Measurements from ENCODE around the gene ASB18. TPM values are rescaled to one million over a fixed set of nuclear protein-coding genes. Genes with fewer than 3 reads are reported as not detected.

Gene ASB18
- total RNA-seq, 4 donors from 2014 or later = not detected

- no peak for DNase-seq
- no peaks in the 10 kb centered on the region for H3K36me3 ChIP-seq
- H3K27me3 ChIP-seq = peaks cover 0 to 57% of the 10 kb centered on the region in 2 donors
- H3K4me1 ChIP-seq = peaks cover 0 to 33% (median 0%) of the 10 kb centered on the region in 4 donors
- TF ChIP-seq POLR2A (IDR thresholded peaks at IDR 0.05) = no peak
- no peak for TF ChIP-seq CTCF (IDR thresholded peaks at IDR 0.05)
- H3K27ac ChIP-seq = no peak overlapping the region
- H3K4me3 ChIP-seq = no peak overlapping the region
- H3K9me3 ChIP-seq = no peaks in the 10 kb centered on the region
Observed at GRCh38 chr2:236176951-236177350, 87.3 kb downstream of the ASB18 start.

GRCh38 chr2:236176417-236176816 lies 87.8 kb downstream of the ASB18 start:
- Histone ChIP-seq H3K4me1 (peaks cover 0 to 36% (median 0%) of the 10 kb centered on the region in 4 donors), H3K9me3 (no peaks in the 10 kb centered on the region), H3K36me3 (no peaks in the 10 kb centered on the region), H3K27me3 (peaks cover 0 to 61% of the 10 kb centered on the region in 2 donors), H3K27ac (no peak overlapping the region), H3K4me3 (no peak overlapping the region)
- no peak for DNase-seq
- TF ChIP-seq CTCF (IDR thresholded peaks at IDR 0.05) (peak in 4 of 6 experiments; percentile 13 to 33 (median 22)), POLR2A (IDR thresholded peaks at IDR 0.05) (no peak)

- H3K4me1 ChIP-seq = peaks cover 0 to 41% (median 0%) of the 10 kb centered on the region in 4 donors
- H3K9me3 ChIP-seq = no peaks in the 10 kb centered on the region
- DNase-seq = no peak
- no peak overlapping the region for H3K27ac ChIP-seq
- peaks cover 0 to 68% of the 10 kb centered on the region in 2 donors for H3K27me3 ChIP-seq
- TF ChIP-seq POLR2A (IDR thresholded peaks at IDR 0.05) (no peak), CTCF (IDR thresholded peaks at IDR 0.05) (no peak)
- H3K4me3 ChIP-seq = no peak overlapping the region
- no peaks in the 10 kb centered on the region for H3K36me3 ChIP-seq
Observed at GRCh38 chr2:236175548-236176150, 88.6 kb downstream of the ASB18 start.

- Histone ChIP-seq H3K27ac (no peak overlapping the region), H3K27me3 (peaks cover 0 to 74% of the 10 kb centered on the region in 2 donors), H3K36me3 (no peaks in the 10 kb centered on the region), H3K4me3 (no peak overlapping the region), H3K9me3 (no peaks in the 10 kb centered on the region), H3K4me1 (peaks cover 0 to 32% (median 0%) of the 10 kb centered on the region in 4 donors)
- no peak for DNase-seq
- no peak for TF ChIP-seq POLR2A (IDR thresholded peaks at IDR 0.05)
Observed at GRCh38 chr2:236173729-236174607, 90.2 kb downstream of the ASB18 start.

- H3K4me1 ChIP-seq = peaks cover 0 to 31% (median 1%) of the 10 kb centered on the region in 4 donors
- DNase-seq = no peak
- no peaks in the 10 kb centered on the region for H3K36me3 ChIP-seq
Observed at GRCh38 chr2:236173036-236173728, 91.0 kb downstream of the ASB18 start.

More at GRCh38 chr2:236173036-236173728, 91.0 kb downstream of the ASB18 start:
- no peak overlapping the region for H3K4me3 ChIP-seq
- peaks cover 0 to 76% of the 10 kb centered on the region in 2 donors for H3K27me3 ChIP-seq
- H3K9me3 ChIP-seq = peaks cover 0 to 4% (median 0%) of the 10 kb centered on the region in 4 donors
- no peak overlapping the region for H3K27ac ChIP-seq
- TF ChIP-seq CTCF (IDR thresholded peaks at IDR 0.05) = no peak
- no peak for TF ChIP-seq POLR2A (IDR thresholded peaks at IDR 0.05)

Measured in Peyer's patch (tissue), 4 donors.